ENCODE results near the gene ZNF621. TPM values are rescaled to one million over a fixed set of nuclear protein-coding genes. Genes with fewer than 3 reads are reported as not detected.

Gene ZNF621
- total RNA-seq, 2 experiments from 2014 or later = 5.0 to 22.0 TPM

- H3K4me2 ChIP-seq (ENCODE audit: low read length) = no peak overlapping the region
- no peak for TF ChIP-seq EZH2phosphoT487 (IDR thresholded peaks at IDR 0.05; ENCODE audit: borderline replicate concordance, low read depth, low read length)
- no peak for TF ChIP-seq CTCF (conservative IDR thresholded peaks at IDR 0.05; ENCODE audit: low read length)
- H3K27ac ChIP-seq (ENCODE audit: low read depth, low read length, poor library complexity, severe bottlenecking) = no peak overlapping the region
- POLR2A ChIA-PET = interaction anchor here (0.9 kb wide), 1 partner anchor 1170 kb away, joined by 3 read pairs; no protein-coding TSS in a partner anchor
- no peaks in the 10 kb centered on the region for H3K9me3 ChIP-seq (ENCODE audit: low read length)
- DNase-seq (ENCODE audit: low spot score) = no peak
- H3K79me2 ChIP-seq (ENCODE audit: insufficient read depth, low read depth, low read length) = no peaks in the 10 kb centered on the region
- H3K4me3 ChIP-seq (ENCODE audit: low read depth, low read length, poor library complexity, severe bottlenecking) = no peak overlapping the region
- intact Hi-C loops (cut with micrococcal nuclease; ENCODE audit: unreplicated experiment) = loop anchor here (5.0 to 10.0 kb wide), 2 partner anchors 186 to 221 kb away; partner anchors contain the start of gene EIF1B
- peaks cover 5% of the 10 kb centered on the region for H3K4me1 ChIP-seq (ENCODE audit: insufficient read depth, low read length, poor library complexity, severe bottlenecking)
- no peaks in the 10 kb centered on the region for H3K9me2 ChIP-seq (ENCODE audit: insufficient read depth, low read length)
- H3K36me3 ChIP-seq (ENCODE audit: insufficient read depth, low read length) = peaks cover 22% of the 10 kb centered on the region; the same call in 1 of the 2 replicates
- CTCF ChIA-PET (ENCODE audit: unreplicated experiment) = no interaction called here
- BruUV-seq (replicated peaks) = no TSS peak
- H2AFZ ChIP-seq (ENCODE audit: low read length) = no peak overlapping the region
- H4K20me1 ChIP-seq (ENCODE audit: insufficient read depth, low read length) = no peaks in the 10 kb centered on the region
Measured at GRCh38 chr3:40528426-40528825, 3.7 kb downstream of the ZNF621 start.

- H3K27ac ChIP-seq (ENCODE audit: low read depth, low read length, poor library complexity, severe bottlenecking) = no peak overlapping the region
Measured at GRCh38 chr3:40532252-40532651, 7.5 kb downstream of the ZNF621 start.

More at GRCh38 chr3:40532252-40532651, 7.5 kb downstream of the ZNF621 start:
- Histone ChIP-seq H3K4me1 (ENCODE audit: insufficient read depth, low read length, poor library complexity, severe bottlenecking) (no peaks in the 10 kb centered on the region), H3K9me3 (ENCODE audit: low read length) (no peaks in the 10 kb centered on the region), H3K36me3 (ENCODE audit: insufficient read depth, low read length) (peaks cover 22% of the 10 kb centered on the region; the same call in 1 of the 2 replicates), H3K4me3 (ENCODE audit: low read depth, low read length, poor library complexity, severe bottlenecking) (no peak overlapping the region), H3K79me2 (ENCODE audit: insufficient read depth, low read depth, low read length) (no peaks in the 10 kb centered on the region), H2AFZ (ENCODE audit: low read length) (no peak overlapping the region), H4K20me1 (ENCODE audit: insufficient read depth, low read length) (no peaks in the 10 kb centered on the region), H3K9me2 (ENCODE audit: insufficient read depth, low read length) (no peaks in the 10 kb centered on the region), H3K4me2 (ENCODE audit: low read length) (no peak overlapping the region)
- no peak for DNase-seq (ENCODE audit: low spot score)
- TF ChIP-seq EZH2phosphoT487 (IDR thresholded peaks at IDR 0.05; ENCODE audit: borderline replicate concordance, low read depth, low read length) (no peak), CTCF (conservative IDR thresholded peaks at IDR 0.05; ENCODE audit: low read length) (no peak)
- intact Hi-C loops (cut with micrococcal nuclease; ENCODE audit: unreplicated experiment) = no loop called here
- BruUV-seq (replicated peaks) = no TSS peak
- POLR2A ChIA-PET = no interaction called here
- CTCF ChIA-PET (ENCODE audit: unreplicated experiment) = no interaction called here
